HEK293T (cell line): Measurements from ENCODE around the gene MIPEP.

Experiments
- ARNT ChIP-seq: fragments of 450-650 bp; IDR thresholded peaks from 2 replicates; pipeline ENCODE4 v1.6.1; 2017; ENCODE audit warnings: mild to moderate bottlenecking
- BHLHE40 ChIP-seq: fragments of 450-650 bp; IDR thresholded peaks from 2 replicates; pipeline ENCODE4 v1.6.1; 2016; ENCODE audit warnings: mild to moderate bottlenecking, moderate library complexity, borderline replicate concordance
- CTBP1 ChIP-seq: fragments of 450-650 bp; IDR thresholded peaks from 2 replicates; pipeline ENCODE4 v1.6.1; 2016; ENCODE audit warnings: borderline replicate concordance
- ELF4 ChIP-seq: fragments of 450-650 bp; IDR thresholded peaks from 2 replicates; pipeline ENCODE4 v1.6.1; 2017; ENCODE audit warnings: antibody characterized with exemption
- FOXK2 ChIP-seq: fragments of 450-650 bp; IDR thresholded peaks from 2 replicates; pipeline ENCODE4 v1.6.1; 2016; ENCODE audit warnings: mild to moderate bottlenecking
- FOXM1 ChIP-seq: fragments of 450-650 bp; IDR thresholded peaks from 2 replicates; pipeline ENCODE4 v1.6.1; 2017; ENCODE audit warnings: mild to moderate bottlenecking, borderline replicate concordance
- HDGF ChIP-seq: fragments of 450-650 bp; IDR thresholded peaks from 2 replicates; pipeline ENCODE4 v1.6.1; 2017; ENCODE audit warnings: antibody characterized with exemption, borderline replicate concordance
- L3MBTL2 ChIP-seq: fragments of 450-650 bp; conservative IDR thresholded peaks from 2 replicates; pipeline ENCODE4 v1.6.1; 2016; ENCODE audit warnings: mild to moderate bottlenecking
- NFRKB ChIP-seq: fragments of 450-650 bp; IDR thresholded peaks from 2 replicates; pipeline ENCODE4 v1.6.1; 2016; ENCODE audit warnings: mild to moderate bottlenecking, moderate library complexity
- PKNOX1 ChIP-seq: fragments of 450-650 bp; IDR thresholded peaks from 2 replicates; pipeline ENCODE4 v1.6.1; 2016
- SP1 ChIP-seq: fragments of 450-650 bp; IDR thresholded peaks from 2 replicates; pipeline ENCODE4 v1.6.1; 2017
- SUZ12 ChIP-seq: fragments of 450-650 bp; IDR thresholded peaks from 2 replicates; pipeline ENCODE4 v1.6.1; 2016; ENCODE audit warnings: mild to moderate bottlenecking
- ZNF384 ChIP-seq: fragments of 450-650 bp; IDR thresholded peaks from 2 replicates; pipeline ENCODE4 v1.6.1; 2016

DNA sequence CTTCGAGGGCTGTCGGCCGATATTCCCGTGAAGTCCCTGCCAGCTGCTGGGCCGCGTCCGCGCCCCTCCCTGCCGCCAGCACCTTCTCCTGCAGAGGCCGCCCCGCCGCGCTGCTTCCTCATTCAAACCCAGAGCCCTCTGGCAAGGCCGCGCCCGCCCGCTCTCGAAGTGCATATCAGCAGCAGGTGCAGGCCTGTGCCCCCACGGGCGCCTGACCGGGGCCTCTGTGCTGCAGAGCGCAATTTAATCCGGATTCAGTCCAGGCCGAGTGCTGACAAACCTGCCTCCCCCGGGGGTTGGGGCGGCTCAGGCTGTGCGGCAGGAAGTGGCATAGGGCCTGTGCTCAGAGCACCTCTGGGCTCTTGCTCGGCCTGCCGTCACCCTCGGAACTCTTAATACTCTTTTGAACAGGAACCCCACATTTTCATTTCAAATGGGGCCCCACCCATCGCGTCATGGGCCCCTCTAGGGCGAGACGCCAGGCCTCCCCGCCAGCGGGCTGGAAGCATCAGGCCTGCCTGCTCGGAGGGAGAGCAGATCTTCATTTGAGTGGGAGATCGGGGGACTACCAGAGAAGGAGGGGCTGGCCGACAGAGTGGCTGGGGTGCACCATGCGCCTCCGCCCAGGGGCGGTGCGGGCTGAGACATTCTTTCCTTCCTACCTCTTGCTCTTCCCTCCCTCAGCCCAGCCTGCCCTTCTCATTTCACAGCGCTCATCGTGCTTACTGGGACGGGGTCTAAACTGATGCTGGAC, 193.3 kb downstream of the MIPEP start:
- TF ChIP-seq SP1 (no peak), HDGF (no peak), NFRKB (no peak), ELF4 (no peak), FOXM1 (no peak), SUZ12 (no peak), ZNF384 (no peak), FOXK2 (no peak), CTBP1 (no peak), PKNOX1 (no peak), BHLHE40 (no peak), L3MBTL2 (no peak), ARNT (no peak)
